Stimulated activated naive CD4-positive, alpha-beta T cell treated with Interleukin-2 at 50 U/mL for 16 hours (primary cell): ENCODE measurements around the gene DDX5.
"Not testable (repeated sequence)": the region's sequence is repeated elsewhere in the genome, so short reads cannot be mapped to it uniquely, and the experiment has no call there.

Source experiments
- DNase-seq: peaks from one replicate; lab custom pipeline; 2025; lab: John Stamatoyannopoulos, UW

DDX5 gene

GRCh38 chr17:64492481-64493109 lies 13.5 kb downstream of the DDX5 start:
- no peak for DNase-seq

- no peak for DNase-seq
Observed at GRCh38 chr17:64491994-64492393, 14.1 kb downstream of the DDX5 start.

GRCh38 chr17:64491034-64491860 lies 14.8 kb downstream of the DDX5 start:
- peak; percentile 28 for DNase-seq

GRCh38 chr17:64488301-64488700 lies 17.8 kb downstream of the DDX5 start:
- no peak for DNase-seq

GRCh38 chr17:64484380-64484779 lies 21.7 kb downstream of the DDX5 start:
- no peak for DNase-seq

- DNase-seq = no peak
Observed at GRCh38 chr17:64480951-64481350, 25.1 kb downstream of the DDX5 start.

GRCh38 chr17:64477849-64478248 lies 28.2 kb downstream of the DDX5 start:
- DNase-seq = no peak

- no peak for DNase-seq
Observed at GRCh38 chr17:64472564-64472963, 33.5 kb downstream of the DDX5 start.

- no peak for DNase-seq
Observed at GRCh38 chr17:64471440-64471839, 34.6 kb downstream of the DDX5 start.

- DNase-seq = no peak
Observed at GRCh38 chr17:64470625-64471024, 35.5 kb downstream of the DDX5 start.

- DNase-seq = not testable (repeated sequence)
Observed at GRCh38 chr17:64466834-64467233, 39.3 kb downstream of the DDX5 start.

GRCh38 chr17:64466019-64466735 lies 39.9 kb downstream of the DDX5 start:
- no peak for DNase-seq

GRCh38 chr17:64461788-64462187 lies 44.3 kb downstream of the DDX5 start:
- DNase-seq = no peak

GRCh38 chr17:64460955-64461354 lies 45.1 kb downstream of the DDX5 start:
- no peak for DNase-seq

- not testable (repeated sequence) for DNase-seq
Observed at GRCh38 chr17:64459818-64460217, 46.3 kb downstream of the DDX5 start.

GRCh38 chr17:64459284-64459747 lies 46.8 kb downstream of the DDX5 start:
- no peak for DNase-seq

- no peak for DNase-seq
Observed at GRCh38 chr17:64458756-64459155, 47.3 kb downstream of the DDX5 start.

GRCh38 chr17:64457156-64457555 lies 48.9 kb downstream of the DDX5 start:
- no peak for DNase-seq

- DNase-seq = no peak
Observed at GRCh38 chr17:64455993-64456885, 49.9 kb downstream of the DDX5 start.

GRCh38 chr17:64449545-64449944 lies 56.5 kb downstream of the DDX5 start:
- DNase-seq = no peak

GRCh38 chr17:64448665-64449512 lies 57.2 kb downstream of the DDX5 start, which contains the start of gene MILR1:
TSS of gene MILR1 (plus strand) at chr17:64449115. CDS start at chr17:64449169, 54 bp downstream.
- no peak for DNase-seq
